Naive thymus-derived CD8-positive, alpha-beta T cell (primary cell): Measurements from ENCODE around the gene ANKZF1. TPM values are rescaled to one million over a fixed set of nuclear protein-coding genes. Genes with fewer than 3 reads are reported as not detected.

Experiments used
- ATAC-seq, 2 donors: fragments of 150-1000 bp; cut with Tn5 transposase in 1 of 2; sonication (Bioruptor Pico), chemical (Tn5 transposase) in 1 of 2; 1 replicate in 1 of 2; 2 replicates in 1 of 2; pipeline ENCODE4 v1.10.0; 2021; ENCODE audit warnings: mild to moderate bottlenecking in 2 of 2, moderate library complexity in 2 of 2
- POLR2A ChIA-PET: fragments of 350-600 bp; sonication (Branson Sonifier 250); formaldehyde crosslinking; loops from one replicate; lab custom pipeline; 2021; ENCODE audit warnings: antibody characterized with exemption; lab: Charles Lee
- DNase-seq, 10 donors: peaks; one replicate each; pipeline versions ENCODE4 v3.0.0 to v3.0.0-alpha.2; 2020 to 2022
- H3K27ac Mint-ChIP-seq, 10 donors: one replicate each; pipeline ENCODE4 v1.8.0; 2020 to 2022; ENCODE audit warnings: mild to moderate bottlenecking in 10 of 10, mixed read lengths in 10 of 10, moderate library complexity in 4 of 10, inconsistent platforms in 1 of 10
- H3K27me3 Mint-ChIP-seq, 5 donors: one replicate each; pipeline ENCODE4 v1.8.0; 2021 to 2022; ENCODE audit warnings: mixed read lengths in 5 of 5
- H3K36me3 Mint-ChIP-seq, 3 donors: one replicate each; pipeline ENCODE4 v1.8.0; 2020 to 2022; ENCODE audit warnings: mixed read lengths in 3 of 3, mild to moderate bottlenecking in 2 of 3, inconsistent platforms in 1 of 3
- H3K4me1 Mint-ChIP-seq, 4 donors: one replicate each; pipeline ENCODE4 v1.8.0; 2021 to 2022; ENCODE audit warnings: mixed read lengths in 4 of 4
- H3K4me3 Mint-ChIP-seq, 10 donors: one replicate each; pipeline ENCODE4 v1.8.0; 2020 to 2022; ENCODE audit warnings: mild to moderate bottlenecking in 10 of 10, mixed read lengths in 10 of 10, moderate library complexity in 6 of 10, inconsistent platforms in 1 of 10
- H3K9me3 Mint-ChIP-seq, 9 donors: one replicate each; pipeline ENCODE4 v1.8.0; 2020 to 2022; ENCODE audit warnings: mixed read lengths in 9 of 9, mild to moderate bottlenecking in 3 of 9, inconsistent platforms in 1 of 9, moderate library complexity in 1 of 9
- polyA plus RNA-seq, 3 donors: library from polyadenylated mRNA; unstranded; fragments of 300-500 nt; fragmentation: Illumina TruSeq; gene quantifications; one replicate each; pipeline ENCODE4 v1.2.3, GENCODE V29; 2021
- total RNA-seq, 8 experiments: library from RNA in 2 of 8; stranded (reverse) in 2 of 8; gene quantifications; one replicate each; pipeline ENCODE4 v1.2.3 and lab custom pipeline; 2021 to 2026

ANKZF1 gene
- total and polyA plus RNA-seq, 5 experiments from 2014 or later = 23.8 to 278 (median 46.2) TPM

DNA sequence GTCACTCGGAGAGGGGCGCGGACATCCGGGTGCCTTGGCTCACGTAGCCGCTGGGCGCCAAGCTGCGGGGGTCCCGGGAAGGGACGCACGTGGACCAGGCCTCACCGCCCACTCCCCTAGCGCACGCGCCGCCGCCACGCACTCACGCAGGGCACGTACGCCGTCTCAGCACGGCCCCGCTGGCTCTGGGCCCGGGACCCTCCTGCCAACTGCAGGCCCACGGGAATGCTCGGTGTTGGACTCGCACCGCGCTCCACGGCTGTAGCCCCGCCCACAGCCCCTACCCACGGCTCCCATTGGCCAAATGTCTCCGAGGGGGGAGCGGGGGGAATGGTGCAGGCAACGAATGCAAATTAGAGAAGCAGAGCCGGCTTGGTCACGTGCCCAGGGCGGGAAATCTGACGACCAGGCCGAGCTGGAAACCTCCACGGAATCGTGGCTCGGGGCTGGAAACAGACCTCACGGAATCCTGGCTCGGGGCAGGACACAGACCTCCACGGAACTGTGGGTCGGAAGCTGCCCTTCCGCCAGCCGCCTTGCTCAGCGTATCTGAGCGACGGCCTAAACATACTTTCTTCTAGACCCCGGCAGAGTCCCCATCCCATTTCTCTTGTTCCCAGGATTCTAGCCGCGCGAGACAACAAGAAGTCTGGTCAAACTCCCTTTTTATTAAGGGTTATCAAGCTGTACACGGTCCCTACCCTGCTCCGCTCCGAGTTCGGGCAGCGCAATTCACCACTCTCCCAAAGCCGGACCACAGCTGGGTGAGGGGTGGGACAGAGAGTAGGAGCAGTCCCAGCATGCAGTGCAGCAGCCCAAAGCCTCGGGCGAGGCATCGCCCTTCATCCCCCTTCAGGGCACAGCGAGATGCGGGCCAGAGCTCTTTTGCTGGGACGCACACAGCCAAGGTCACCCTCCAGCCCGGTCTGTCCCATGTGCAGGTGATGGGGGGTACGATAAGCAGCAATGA lies 10.6 kb upstream of the ANKZF1 start, which contains the start of gene ABCB6:
Gene ABCB6, minus strand, starts transcription at position 227 of the 970 bp plus-strand sequence. CDS start 285 bp downstream, outside the sequence.
- H3K4me1 Mint-ChIP-seq = peaks cover 17 to 31% (median 26%) of the 10 kb centered on the region in 4 donors
- H3K27ac Mint-ChIP-seq = peak within 1 kb of the TSS; percentile 17 to 89 (median 82)
- H3K9me3 Mint-ChIP-seq = no peaks in the 10 kb centered on the region
- ATAC-seq (peak; percentile 92), DNase-seq (peak; percentile 74 to 94 (median 84))
- peak within 1 kb of the TSS; percentile 75 to 91 (median 82) for H3K4me3 Mint-ChIP-seq
- no peaks in the 10 kb centered on the region for H3K27me3 Mint-ChIP-seq
- peaks cover 0 to 48% (median 11%) of the 10 kb centered on the region in 3 donors for H3K36me3 Mint-ChIP-seq
- POLR2A ChIA-PET = interaction anchor here (0.6 to 5.0 kb wide), 11 partner anchors 9 to 965 kb away, joined by 3 to 62 read pairs (median 6); partner anchors contain the start of genes ANKZF1, ATG9A, CNPPD1 and DNAJB2

DNA sequence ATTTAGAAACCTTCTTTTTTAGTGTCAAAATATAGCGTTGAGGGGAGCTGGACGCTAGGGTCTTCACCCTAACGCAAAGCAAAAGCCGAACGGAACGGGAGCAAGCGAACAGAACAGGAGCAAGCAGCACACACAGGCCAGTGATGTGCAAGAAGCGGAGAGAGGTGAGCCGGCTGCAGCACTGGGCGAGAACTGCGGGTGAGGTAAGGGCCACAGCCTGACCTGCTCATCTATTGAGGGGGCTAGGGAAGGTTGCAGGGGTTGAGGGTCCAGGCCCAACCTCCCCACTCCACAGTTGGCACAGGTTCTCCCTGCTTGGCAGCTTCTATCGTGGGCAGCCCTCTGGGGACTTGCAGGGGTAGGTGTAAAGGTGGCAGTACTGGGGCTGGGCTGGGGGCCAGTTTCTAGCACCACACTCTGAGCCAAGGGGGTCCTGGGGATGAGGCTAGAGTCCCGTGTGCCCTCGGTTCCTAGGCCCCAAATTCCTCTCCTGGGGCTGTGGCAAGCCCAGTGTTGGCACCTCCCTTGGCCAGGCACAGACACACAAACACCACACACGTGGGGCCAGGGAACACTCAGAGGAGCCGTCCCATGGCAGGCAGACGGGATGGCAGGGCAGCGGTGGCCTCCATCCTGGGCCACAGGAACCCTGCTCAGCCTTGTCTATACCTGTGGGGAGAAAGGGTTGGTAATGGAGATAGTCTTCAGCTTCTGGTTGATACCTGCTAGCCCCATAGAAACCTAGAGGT lies 9.6 kb upstream of the ANKZF1 start:
- Mint-ChIP-seq H3K27ac (peak overlapping the region in 5 of 10 donors; percentile 14 to 89 (median 52)), H3K9me3 (no peaks in the 10 kb centered on the region), H3K36me3 (peaks cover 4 to 48% (median 16%) of the 10 kb centered on the region in 3 donors), H3K4me3 (peak overlapping the region in 9 of 10 donors; percentile 4 to 91 (median 53)), H3K4me1 (peaks cover 19 to 35% (median 30%) of the 10 kb centered on the region in 4 donors), H3K27me3 (no peaks in the 10 kb centered on the region)
- DNase-seq (no peak), ATAC-seq (no peak)
- POLR2A ChIA-PET = interaction anchor here (1.4 to 5.0 kb wide), 6 partner anchors 8 to 43 kb away, joined by 7 to 62 read pairs (median 24); partner anchors contain the start of genes ANKZF1, ATG9A, CNPPD1 and GLB1L

DNA sequence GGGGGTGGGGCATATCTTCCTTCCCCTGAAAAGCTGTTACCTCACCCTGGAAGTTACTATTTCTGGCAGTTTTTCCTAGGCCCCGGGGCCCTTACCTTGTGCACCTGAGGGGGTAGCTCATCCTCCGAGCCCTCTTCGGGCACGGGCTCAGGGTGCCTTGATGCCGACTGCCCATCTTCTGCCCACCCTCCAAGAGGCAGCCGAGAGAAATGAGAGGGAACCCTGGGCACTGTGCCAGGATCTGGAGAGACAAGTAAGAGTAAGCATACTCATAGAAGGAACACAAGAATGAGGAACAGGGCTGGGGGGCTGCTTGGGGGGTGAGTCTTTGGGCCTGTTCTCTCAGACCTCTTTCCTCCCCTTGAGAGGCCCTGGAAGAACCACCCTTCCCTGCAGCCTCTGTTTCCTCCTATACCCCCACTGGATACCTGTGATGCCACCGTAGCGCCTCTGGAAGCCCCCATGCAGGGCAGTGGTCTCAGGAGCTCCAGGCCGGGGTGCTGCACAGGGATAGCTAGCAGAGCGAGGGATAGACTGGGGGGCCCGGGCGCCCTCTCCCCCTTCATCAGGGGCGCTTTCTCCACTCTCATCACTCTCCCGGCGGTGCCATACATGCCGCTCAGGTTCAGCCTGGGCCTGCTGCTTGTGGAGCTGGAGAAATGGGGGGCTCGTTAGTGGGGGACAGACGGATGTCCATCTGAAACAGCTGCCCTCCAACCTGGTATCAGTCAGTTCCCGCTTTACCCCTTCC lies 8.8 kb upstream of the ANKZF1 start:
- peak overlapping the region in 1 of 10 donors; percentile 34 for H3K27ac Mint-ChIP-seq
- H3K9me3 Mint-ChIP-seq = no peaks in the 10 kb centered on the region
- DNase-seq (no peak), ATAC-seq (no peak)
- H3K36me3 Mint-ChIP-seq = peaks cover 4 to 56% (median 21%) of the 10 kb centered on the region in 3 donors
- peaks cover 19 to 40% (median 32%) of the 10 kb centered on the region in 4 donors for H3K4me1 Mint-ChIP-seq
- no peaks in the 10 kb centered on the region for H3K27me3 Mint-ChIP-seq
- peak overlapping the region in 1 of 10 donors; percentile 75 for H3K4me3 Mint-ChIP-seq
- POLR2A ChIA-PET = interaction anchor here (1.4 to 3.9 kb wide), 3 partner anchors 9 to 30 kb away, joined by 7 to 62 read pairs (median 9); partner anchors contain the start of genes ANKZF1, ATG9A, TUBA4A and TUBA4B

DNA sequence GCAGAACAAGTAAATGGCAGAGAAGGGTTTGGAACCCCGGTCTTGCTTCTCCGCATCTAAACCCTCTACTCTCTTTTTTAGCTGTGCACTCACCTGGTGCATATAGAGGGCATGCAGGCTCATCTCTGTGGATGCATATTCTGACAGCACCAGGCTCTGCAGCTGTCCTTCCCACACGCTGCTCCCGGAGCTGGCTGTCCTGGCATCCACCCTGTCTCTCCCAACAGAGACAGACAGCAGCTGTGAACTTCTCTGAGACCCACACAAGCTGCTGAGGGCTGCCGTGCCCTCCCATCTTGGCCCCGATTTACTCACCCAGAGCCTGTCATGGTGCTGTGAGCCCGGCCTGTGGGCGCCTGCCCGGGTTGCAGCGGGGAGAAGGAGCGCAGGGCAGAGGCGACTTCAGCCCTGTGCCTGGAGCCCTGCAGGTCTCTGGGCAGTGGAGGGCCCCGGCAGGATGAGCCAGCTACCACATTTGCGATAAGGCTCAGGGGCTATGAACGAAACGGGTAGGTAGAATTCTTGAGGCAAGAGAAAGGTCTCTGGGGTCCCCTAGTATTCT lies 7.6 kb upstream of the ANKZF1 start:
- peaks cover 4 to 66% (median 21%) of the 10 kb centered on the region in 3 donors for H3K36me3 Mint-ChIP-seq
- peaks cover 15 to 39% (median 31%) of the 10 kb centered on the region in 4 donors for H3K4me1 Mint-ChIP-seq
- peak overlapping the region in 1 of 10 donors; percentile 71 for H3K27ac Mint-ChIP-seq
- no peak for DNase-seq
- no peak overlapping the region for H3K4me3 Mint-ChIP-seq
- POLR2A ChIA-PET = interaction anchor here (1.0 to 2.1 kb wide), 4 partner anchors 16 to 46 kb away, joined by 4 to 9 read pairs (median 6); partner anchors contain the start of gene GLB1L
- no peaks in the 10 kb centered on the region for H3K9me3 Mint-ChIP-seq
- ATAC-seq = no peak
- H3K27me3 Mint-ChIP-seq = no peaks in the 10 kb centered on the region

DNA sequence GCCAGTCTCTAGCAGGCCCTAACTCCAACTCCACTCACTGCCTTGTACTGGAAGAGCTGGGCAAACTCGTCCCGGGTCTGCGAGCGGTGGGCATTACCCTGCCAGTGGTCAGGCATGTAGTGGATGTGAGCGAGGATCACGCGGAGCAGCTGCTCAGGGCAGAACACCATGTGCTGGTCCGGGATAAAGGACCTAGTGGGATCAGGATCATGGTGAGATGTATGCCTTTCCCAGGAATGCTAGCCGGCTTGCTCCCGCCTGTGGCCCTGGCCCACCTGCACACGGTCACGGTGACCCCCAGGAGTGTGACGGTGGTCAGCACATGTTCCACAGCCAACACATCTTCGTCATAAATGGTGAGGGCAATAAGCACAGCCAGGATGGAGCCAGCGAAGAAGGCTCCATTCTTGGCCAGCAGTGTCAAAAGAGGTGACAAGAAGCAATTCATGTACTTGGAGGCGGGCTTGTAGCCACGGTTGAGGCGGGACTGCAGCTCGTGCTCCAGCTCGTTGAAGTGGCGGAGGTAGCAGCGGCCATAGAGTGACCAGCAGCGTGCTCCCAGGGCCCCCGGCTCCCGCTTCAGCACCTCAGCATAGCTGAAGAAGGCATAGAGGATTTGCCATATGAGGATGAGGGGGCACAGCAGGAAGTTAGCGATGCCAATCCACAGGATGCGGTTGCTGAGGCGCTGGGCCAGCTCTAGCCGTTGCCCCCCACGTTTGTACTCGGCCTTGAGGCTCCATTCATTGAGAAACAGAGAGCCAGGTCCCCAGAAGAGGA lies 5.6 kb upstream of the ANKZF1 start:
- ATAC-seq (no peak), DNase-seq (no peak)
- no peaks in the 10 kb centered on the region for H3K9me3 Mint-ChIP-seq
- H3K27me3 Mint-ChIP-seq = no peaks in the 10 kb centered on the region
- H3K4me1 Mint-ChIP-seq = peaks cover 14 to 47% (median 37%) of the 10 kb centered on the region in 4 donors
- POLR2A ChIA-PET = interaction anchor here (1.1 to 1.8 kb wide), 4 partner anchors 13 to 71 kb away, joined by 3 to 6 read pairs (median 4); partner anchors contain the start of gene CNPPD1
- no peak overlapping the region for H3K4me3 Mint-ChIP-seq
- peaks cover 4 to 69% (median 24%) of the 10 kb centered on the region in 3 donors for H3K36me3 Mint-ChIP-seq
- H3K27ac Mint-ChIP-seq = no peak overlapping the region

DNA sequence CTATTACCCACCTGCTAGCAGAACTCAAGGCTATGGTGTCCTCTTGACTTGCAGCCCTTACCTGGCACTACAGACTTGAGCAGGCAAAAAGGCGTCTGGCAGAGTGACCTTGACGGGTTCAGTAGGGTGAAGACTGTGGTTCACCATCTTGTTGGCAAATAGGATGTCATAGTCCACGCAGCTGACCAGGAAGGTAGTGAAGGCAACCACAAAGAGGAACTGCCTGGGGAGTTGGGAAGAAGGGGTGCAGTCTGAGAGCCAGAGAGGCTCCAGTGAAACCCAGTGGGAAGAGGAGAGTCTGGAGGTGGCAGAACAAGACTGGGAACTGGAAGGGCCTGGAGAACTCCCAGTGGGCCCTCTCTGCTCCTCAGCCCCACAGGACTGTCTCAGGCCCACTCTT lies 4.3 kb upstream of the ANKZF1 start:
- no peaks in the 10 kb centered on the region for H3K9me3 Mint-ChIP-seq
- POLR2A ChIA-PET = interaction anchor here (1.8 to 20.8 kb wide), 2 partner anchors 24 to 49 kb away, joined by 6 to 591 read pairs; partner anchors contain the start of genes CNPPD1, GLB1L, STK16 and TUBA4A
- peak overlapping the region in 3 of 10 donors; percentile 17 to 51 (median 27) for H3K27ac Mint-ChIP-seq
- no peak overlapping the region for H3K4me3 Mint-ChIP-seq
- peaks cover 20 to 45% (median 39%) of the 10 kb centered on the region in 4 donors for H3K4me1 Mint-ChIP-seq
- H3K36me3 Mint-ChIP-seq = peaks cover 4 to 68% (median 22%) of the 10 kb centered on the region in 3 donors
- no peaks in the 10 kb centered on the region for H3K27me3 Mint-ChIP-seq
- DNase-seq (no peak), ATAC-seq (no peak)

DNA sequence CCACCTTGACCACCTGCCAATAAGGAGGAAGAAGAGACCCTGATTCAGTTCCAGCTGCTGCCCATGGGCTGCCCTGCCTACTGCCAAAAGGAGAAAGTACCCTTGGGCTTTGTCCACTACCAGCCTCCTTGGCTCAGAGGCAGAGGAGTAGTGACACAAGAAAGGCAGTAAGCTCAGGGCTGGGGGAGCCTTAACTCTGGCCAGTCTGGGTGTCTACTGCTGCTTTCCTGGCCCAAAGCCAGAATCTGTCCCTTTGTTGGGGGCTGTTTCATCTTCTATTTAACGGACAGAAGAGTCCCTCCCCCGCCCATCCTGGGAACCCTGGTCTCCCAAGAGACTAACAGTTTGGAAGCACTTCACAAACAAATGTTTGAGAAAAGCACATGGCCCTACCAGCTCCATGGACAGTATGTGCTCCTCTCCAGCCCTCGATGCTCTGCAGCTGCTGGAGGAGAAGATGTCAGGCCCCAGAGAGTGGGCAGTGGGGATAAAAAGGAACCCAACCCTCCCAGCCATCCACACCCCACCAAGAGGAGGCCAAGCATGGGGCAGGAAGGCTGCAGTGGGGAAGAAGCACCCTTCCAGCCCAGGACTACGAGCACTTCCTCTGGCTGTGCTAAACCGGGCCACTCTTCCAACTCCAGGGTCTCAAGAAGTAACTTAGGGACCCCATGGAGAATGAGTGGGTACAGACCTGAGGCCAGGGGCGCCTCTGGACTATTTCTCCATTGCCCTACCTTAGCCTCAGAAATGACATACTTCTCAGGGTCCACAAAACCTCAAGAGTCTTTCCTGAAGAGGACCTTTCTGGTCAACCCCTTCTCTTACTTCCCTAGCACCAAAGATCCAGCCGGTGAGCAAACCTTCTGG lies 1.3 kb upstream of the ANKZF1 start:
- Mint-ChIP-seq H3K9me3 (no peaks in the 10 kb centered on the region), H3K36me3 (peaks cover 4 to 60% (median 21%) of the 10 kb centered on the region in 3 donors), H3K4me3 (peak overlapping the region; percentile 82 to 99 (median 86)), H3K27ac (peak overlapping the region; percentile 48 to 96 (median 84)), H3K27me3 (no peaks in the 10 kb centered on the region), H3K4me1 (peaks cover 24 to 68% (median 57%) of the 10 kb centered on the region in 4 donors)
- DNase-seq = no peak
- POLR2A ChIA-PET = interaction anchor here (0.6 to 20.8 kb wide), 11 partner anchors 10 to 159 kb away, joined by 3 to 591 read pairs (median 14); partner anchors contain the start of genes ABCB6, CNPPD1, DNAJB2 and DNPEP
- no peak for ATAC-seq

DNA sequence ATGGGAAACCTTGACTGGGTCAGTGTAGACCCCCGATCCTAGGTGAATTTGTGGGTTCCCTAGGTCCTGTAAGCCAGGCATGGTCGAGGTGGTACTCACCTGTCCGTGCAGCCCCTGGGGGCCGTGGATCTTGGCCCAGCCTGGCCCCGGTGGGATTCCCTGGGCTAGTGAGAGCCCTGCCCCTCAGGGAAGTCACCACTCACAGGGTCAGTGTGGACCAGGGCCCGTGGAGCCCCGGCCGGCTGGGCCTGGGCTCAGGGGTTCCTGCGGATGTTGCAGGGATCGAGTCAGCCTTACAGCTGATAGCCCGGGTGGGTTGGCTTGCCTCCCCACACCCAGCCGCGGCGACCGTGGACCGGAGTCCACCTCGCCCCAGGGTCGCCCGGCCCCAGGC lies 698 bp upstream of the ANKZF1 start:
- H3K36me3 Mint-ChIP-seq = peaks cover 4 to 60% (median 24%) of the 10 kb centered on the region in 3 donors
- ATAC-seq (peak in 1 of 2 donors; percentile 16), DNase-seq (peak in 1 of 10 donors; percentile 25)
- H3K4me3 Mint-ChIP-seq = peak overlapping the region; percentile 82 to 99 (median 86)
- peak overlapping the region in 9 of 10 donors; percentile 56 to 96 (median 85) for H3K27ac Mint-ChIP-seq
- POLR2A ChIA-PET = interaction anchor here (0.6 to 20.8 kb wide), 20 partner anchors 8 to 999 kb away, joined by 3 to 591 read pairs (median 6); partner anchors contain the start of genes ABCB6, CNPPD1, DNAJB2 and DNPEP
- peaks cover 25 to 73% (median 60%) of the 10 kb centered on the region in 4 donors for H3K4me1 Mint-ChIP-seq
- no peaks in the 10 kb centered on the region for H3K9me3 Mint-ChIP-seq
- no peaks in the 10 kb centered on the region for H3K27me3 Mint-ChIP-seq

DNA sequence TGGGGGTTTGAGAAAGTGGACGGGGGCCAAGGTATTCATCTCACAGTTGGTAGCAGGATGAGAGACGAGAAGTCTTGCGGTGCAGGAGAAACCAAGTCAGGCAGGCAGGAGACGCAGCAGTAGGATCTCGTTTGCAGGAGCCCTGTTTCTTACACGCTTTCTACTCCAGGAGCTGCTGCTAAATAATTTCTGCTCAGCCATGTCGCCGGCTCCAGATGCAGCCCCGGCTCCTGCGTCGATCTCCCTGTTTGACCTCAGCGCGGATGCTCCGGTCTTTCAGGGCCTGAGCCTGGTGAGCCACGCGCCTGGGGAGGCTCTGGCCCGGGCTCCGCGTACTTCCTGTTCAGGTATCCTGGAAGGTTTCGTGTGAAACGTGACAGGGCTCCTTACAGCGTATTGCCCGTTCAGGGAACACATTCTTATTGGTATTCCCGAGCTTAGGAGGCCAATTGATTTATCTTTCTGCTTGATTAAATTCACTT lies 494 bp downstream of the ANKZF1 start:
- H3K4me1 Mint-ChIP-seq = peaks cover 29 to 75% (median 61%) of the 10 kb centered on the region in 4 donors
- H3K27ac Mint-ChIP-seq = peak overlapping the region; percentile 96 to 100 (median 98)
- POLR2A ChIA-PET = interaction anchor here (0.8 to 20.8 kb wide), 23 partner anchors 9 to 1000 kb away, joined by 3 to 591 read pairs (median 4); partner anchors contain the start of genes ABCB6, CNPPD1, DNAJB2 and DNPEP
- peaks cover 0 to 60% (median 23%) of the 10 kb centered on the region in 3 donors for H3K36me3 Mint-ChIP-seq
- peak overlapping the region; percentile 97 to 99 (median 99) for H3K4me3 Mint-ChIP-seq
- H3K27me3 Mint-ChIP-seq = no peaks in the 10 kb centered on the region
- DNase-seq (peak in 3 of 10 donors; percentile 34 to 36 (median 36)), ATAC-seq (peak; percentile 9 to 14)
- H3K9me3 Mint-ChIP-seq = no peaks in the 10 kb centered on the region
